H9 (cell line): Measurements from ENCODE around the gene ABHD16A. TPM values are rescaled to one million over a fixed set of nuclear protein-coding genes. Genes with fewer than 3 reads are reported as not detected.

Experiments used
- DNase-seq: peaks from one replicate; pipeline ENCODE4 v3.0.0-alpha.2; 2017
- H2AFZ ChIP-seq: one replicate; pipeline ENCODE4 v1.6.1; 2013; ENCODE audit warnings: mild to moderate bottlenecking, low read length, control low read depth, moderate library complexity
- H2AK5ac ChIP-seq: 2 replicates; pipeline ENCODE4 v1.6.1; 2013; ENCODE audit warnings: low read length, control low read depth, mixed read lengths; ENCODE audit not compliant: insufficient read length
- H2BK120ac ChIP-seq: one replicate; pipeline ENCODE4 v1.6.1; 2013; ENCODE audit warnings: low read depth, mild to moderate bottlenecking, low read length, control low read depth, inconsistent platforms; ENCODE audit not compliant: poor library complexity, severe bottlenecking
- H2BK12ac ChIP-seq: 2 replicates; pipeline ENCODE4 v1.6.1; 2013; ENCODE audit warnings: low read length, control low read depth, mixed read lengths, low read depth; ENCODE audit not compliant: insufficient read length
- H2BK15ac ChIP-seq: 2 replicates; pipeline ENCODE4 v1.6.1; 2013; ENCODE audit warnings: low read depth, low read length, control low read depth
- H2BK20ac ChIP-seq: one replicate; pipeline ENCODE4 v1.6.1; 2013; ENCODE audit warnings: low read depth, mild to moderate bottlenecking, low read length, control low read depth, inconsistent platforms; ENCODE audit not compliant: poor library complexity, severe bottlenecking
- H2BK5ac ChIP-seq: 2 replicates; pipeline ENCODE4 v1.6.1; 2013; ENCODE audit warnings: low read length, control low read depth, mixed read lengths; ENCODE audit not compliant: insufficient read length
- H3K14ac ChIP-seq: 2 replicates; pipeline ENCODE4 v1.6.1; 2013; ENCODE audit warnings: low read length, control low read depth; ENCODE audit not compliant: insufficient read depth
- H3K18ac ChIP-seq: 2 replicates; pipeline ENCODE4 v1.6.1; 2013; ENCODE audit warnings: low read depth, mild to moderate bottlenecking, mixed read lengths, low read length, control low read depth; ENCODE audit not compliant: insufficient read length
- H3K23ac ChIP-seq: 2 replicates; pipeline ENCODE4 v1.6.1; 2013; ENCODE audit warnings: low read length, control low read depth, mixed read lengths, low read depth; ENCODE audit not compliant: insufficient read length
- H3K23me2 ChIP-seq: 2 replicates; pipeline ENCODE4 v1.6.1; 2013; ENCODE audit warnings: low read depth, mild to moderate bottlenecking, mixed read lengths, low read length, control low read depth; ENCODE audit not compliant: insufficient read length, poor library complexity, severe bottlenecking
- H3K27ac ChIP-seq: 2 replicates; pipeline ENCODE4 v1.5.1; 2013; ENCODE audit warnings: low read length, control low read depth, mixed read lengths, low read depth; ENCODE audit not compliant: insufficient read length
- H3K27me3 ChIP-seq: 2 replicates; pipeline ENCODE4 v1.6.1; 2013; ENCODE audit warnings: low read length, control low read depth, inconsistent platforms; ENCODE audit not compliant: insufficient read depth
- H3K4ac ChIP-seq: 2 replicates; pipeline ENCODE4 v1.6.1; 2013; ENCODE audit warnings: low read depth, mild to moderate bottlenecking, control low read depth, inconsistent platforms, low read length, moderate library complexity
- H3K4me1 ChIP-seq: 2 replicates; pipeline ENCODE4 v1.6.1; 2013; ENCODE audit warnings: low read length, control low read depth, inconsistent platforms; ENCODE audit not compliant: insufficient read depth
- H3K4me2 ChIP-seq: 2 replicates; pipeline ENCODE4 v1.6.1; 2013; ENCODE audit warnings: low read length, control low read depth, mixed read lengths; ENCODE audit not compliant: insufficient read length, insufficient read depth
- H3K56ac ChIP-seq: 2 replicates; pipeline ENCODE4 v1.6.1; 2013; ENCODE audit warnings: low read depth, mild to moderate bottlenecking, mixed read lengths, low read length, control low read depth; ENCODE audit not compliant: insufficient read length
- H3K79me1 ChIP-seq: 2 replicates; pipeline ENCODE4 v1.6.1; 2013; ENCODE audit warnings: low read depth, mild to moderate bottlenecking, moderate library complexity, low read length, control low read depth, inconsistent platforms; ENCODE audit not compliant: insufficient read depth, poor library complexity, severe bottlenecking
- H3K79me2 ChIP-seq: 2 replicates; pipeline ENCODE4 v1.6.1; 2013; ENCODE audit warnings: low read length, control low read depth, inconsistent platforms; ENCODE audit not compliant: insufficient read depth
- H3K9ac ChIP-seq: 2 replicates; pipeline ENCODE4 v1.6.1; 2013; ENCODE audit warnings: low read length, control low read depth, mixed read lengths; ENCODE audit not compliant: insufficient read length; ENCODE audit errors: extremely low read depth
- H3K9me3 ChIP-seq: one replicate; pipeline ENCODE4 v1.6.1; 2013; ENCODE audit warnings: low read depth, low read length, inconsistent platforms; ENCODE audit not compliant: control insufficient read depth
- H3T11ph ChIP-seq: one replicate; pipeline ENCODE4 v1.6.1; 2013; ENCODE audit warnings: mild to moderate bottlenecking, low read length, control low read depth, inconsistent platforms
- H4K20me1 ChIP-seq: one replicate; pipeline ENCODE4 v1.6.1; 2013; ENCODE audit not compliant: control insufficient read depth, insufficient read length, insufficient read depth
- H4K5ac ChIP-seq: 2 replicates; pipeline ENCODE4 v1.6.1; 2013; ENCODE audit warnings: low read depth, mild to moderate bottlenecking, mixed read lengths, low read length, control low read depth; ENCODE audit not compliant: insufficient read length
- H4K8ac ChIP-seq: replicated peaks from 2 replicates; pipeline ENCODE4 v1.6.1; 2013; ENCODE audit warnings: low read length, control low read depth, mixed read lengths, low read depth; ENCODE audit not compliant: insufficient read length
- H4K91ac ChIP-seq: 2 replicates; pipeline ENCODE4 v1.6.1; 2013; ENCODE audit warnings: low read depth, mild to moderate bottlenecking, moderate library complexity, mixed read lengths, low read length, control low read depth; ENCODE audit not compliant: insufficient read length
- H3K27ac Mint-ChIP-seq, 3 experiments: 2 replicates in 2 of 3; 3 replicates in 1 of 3; pipeline ENCODE4 v1.8.0; 2020 to 2021; ENCODE audit warnings: mixed read lengths in 3 of 3, mild to moderate bottlenecking in 1 of 3, moderate library complexity in 1 of 3
- H3K27me3 Mint-ChIP-seq: 2 replicates; pipeline ENCODE4 v1.8.0; 2021; ENCODE audit warnings: low read depth, mild to moderate bottlenecking, moderate library complexity, mixed read lengths
- H3K36me3 Mint-ChIP-seq, 3 experiments: 2 replicates in 2 of 3; 3 replicates in 1 of 3; pipeline ENCODE4 v1.8.0; 2020 to 2021; ENCODE audit warnings: low read depth in 3 of 3, mixed read lengths in 3 of 3; ENCODE audit not compliant: insufficient read depth in 1 of 3
- H3K4me1 Mint-ChIP-seq, 2 experiments: 2 replicates each; pipeline ENCODE4 v1.8.0; 2020; ENCODE audit warnings: mixed read lengths in 2 of 2
- H3K4me3 Mint-ChIP-seq, 2 experiments: 2 replicates in 1 of 2; 3 replicates in 1 of 2; pipeline ENCODE4 v1.8.0; 2020 to 2021; ENCODE audit warnings: mild to moderate bottlenecking in 2 of 2, mixed read lengths in 2 of 2, moderate library complexity in 1 of 2
- H3K9me3 Mint-ChIP-seq, 2 experiments: 2 replicates in 1 of 2; 3 replicates in 1 of 2; pipeline ENCODE4 v1.8.0; 2020; ENCODE audit warnings: mild to moderate bottlenecking in 2 of 2, mixed read lengths in 2 of 2, moderate library complexity in 1 of 2
- CTCF ChIP-seq: fragments of 200-600 bp; sonication (generic); conservative IDR thresholded peaks from 3 replicates; pipeline ENCODE4 v1.8.0; 2021; ENCODE audit warnings: antibody characterized with exemption, mild to moderate bottlenecking
- WGBS: extraction: QIAGEN DNeasy Blood & Tissue Kit; methylation state at CpG from one replicate; pipeline ENCODE4 v1.1.7; 2013; ENCODE audit warnings: missing lambda C conversion rate, low lambda C conversion rate, mixed read lengths; ENCODE audit not compliant: insufficient read length; ENCODE audit errors: extremely low coverage; 5-methylcytosine and 5-hydroxymethylcytosine counted together
- total RNA-seq: library from RNA; stranded (reverse); gene quantifications from 2 replicates; pipeline ENCODE4 v1.2.1, GENCODE V29; 2021

Gene ABHD16A
- total RNA-seq, 1 experiment from 2014 or later = 34.4 TPM

GRCh38 chr6:31643818-31644454 lies 59.2 kb downstream of the ABHD16A start:
- Mint-ChIP-seq H3K36me3 (peaks cover 54 to 89% (median 86%) of the 10 kb centered on the region in 3 experiments), H3K27me3 (no peaks in the 10 kb centered on the region), H3K9me3 (no peaks in the 10 kb centered on the region), H3K4me3 (no peak overlapping the region), H3K4me1 (no peaks in the 10 kb centered on the region), H3K27ac (no peak overlapping the region; a peak in 1 of 7 replicates)
- Histone ChIP-seq H3K9me3 (no peaks in the 10 kb centered on the region), H2BK5ac (no peak overlapping the region), H4K5ac (no peak overlapping the region), H2BK15ac (no peak overlapping the region), H3K4me2 (no peak overlapping the region), H3K79me1 (no peaks in the 10 kb centered on the region), H3K27ac (no peak overlapping the region), H2BK20ac (no peak overlapping the region), H3K9ac (no peak overlapping the region), H3K18ac (no peak overlapping the region), H4K20me1 (no peaks in the 10 kb centered on the region), H3K4me1 (no peaks in the 10 kb centered on the region), H3K79me2 (no peaks in the 10 kb centered on the region), H3K23ac (no peak overlapping the region), H2AK5ac (no peak overlapping the region), H3K4ac (no peak overlapping the region), H4K8ac (no peak overlapping the region), H2AFZ (no peak overlapping the region), H2BK12ac (no peak overlapping the region), H2BK120ac (no peak overlapping the region), H3K27me3 (no peaks in the 10 kb centered on the region), H3K14ac (no peak overlapping the region), H4K91ac (no peak overlapping the region), H3K56ac (no peak overlapping the region), H3K23me2 (no peaks in the 10 kb centered on the region), H3T11ph (no peak overlapping the region)
- no peak for DNase-seq
- no CpG with 5 or more reads among the region's 17 CpGs for WGBS
- no peak for TF ChIP-seq CTCF
